Lung (tissue), 12 donors: ENCODE results near the gene GLDN. TPM values are rescaled to one million over a fixed set of nuclear protein-coding genes. Genes with fewer than 3 reads are reported as not detected.

Source experiments
- ATAC-seq: fragments of 200-7000 bp; cut with Tn5 transposase; one replicate; pipeline ENCODE4 v1.9.1; 2020; ENCODE audit warnings: moderate number of reproducible peaks; ENCODE audit not compliant: insufficient read depth, low FRiP score
- DNase-seq, 3 donors: peaks; one replicate each; pipeline ENCODE4 v3.0.0-alpha.2; 2013 to 2017
- H3K27ac ChIP-seq, 2 donors: one replicate each; pipeline ENCODE4 v1.5.1; 2013; ENCODE audit warnings: mild to moderate bottlenecking in 2 of 2, moderate library complexity in 2 of 2, control low read depth in 1 of 2, inconsistent platforms in 1 of 2, low read depth in 1 of 2, low read length in 1 of 2
- H3K27me3 ChIP-seq, 3 donors: one replicate each; pipeline ENCODE4 v1.5.1; 2013; ENCODE audit warnings: low read length in 2 of 3; ENCODE audit not compliant: control insufficient read depth in 3 of 3, insufficient read depth in 3 of 3
- H3K36me3 ChIP-seq, 4 donors: one replicate each; pipeline ENCODE4 v1.5.1; 2013; ENCODE audit warnings: low read length in 4 of 4, mild to moderate bottlenecking in 1 of 4, moderate library complexity in 1 of 4; ENCODE audit not compliant: control insufficient read depth in 4 of 4, insufficient read depth in 4 of 4
- H3K4me1 ChIP-seq, 5 donors: one replicate each; pipeline ENCODE4 v1.5.1; 2013; ENCODE audit warnings: low read length in 5 of 5, mild to moderate bottlenecking in 2 of 5, moderate library complexity in 1 of 5; ENCODE audit not compliant: control insufficient read depth in 5 of 5, insufficient read depth in 5 of 5
- H3K4me3 ChIP-seq: one replicate; pipeline ENCODE4 v1.5.1; 2013; ENCODE audit warnings: mild to moderate bottlenecking, control low read depth, moderate library complexity
- H3K9ac ChIP-seq, 2 donors: one replicate each; pipeline ENCODE4 v1.5.1; 2013; ENCODE audit warnings: low read length in 2 of 2, control low read depth in 1 of 2; ENCODE audit not compliant: insufficient read depth in 1 of 2
- H3K9me3 ChIP-seq, 4 donors: one replicate each; pipeline ENCODE4 v1.5.1; 2013; ENCODE audit warnings: low read length in 3 of 4, mild to moderate bottlenecking in 1 of 4, moderate library complexity in 1 of 4; ENCODE audit not compliant: control insufficient read depth in 4 of 4, insufficient read depth in 3 of 4
- CTCF ChIP-seq: IDR thresholded peaks from 2 replicates; pipeline ENCODE4 v1.5.1; 2012; ENCODE audit warnings: mild to moderate bottlenecking; ENCODE audit errors: control extremely low read depth, extremely low read depth
- WGBS, 2 donors: extraction: QIAGEN DNeasy Blood & Tissue Kit; methylation state at CpG; one replicate each; pipeline ENCODE4 v1.1.7; 2013; 5-methylcytosine and 5-hydroxymethylcytosine counted together
- polyA plus RNA-seq, 2 donors: library from polyadenylated mRNA; stranded (reverse); fragments of 200-250 nt; gene quantifications; one replicate each; pipeline ENCODE4 v1.2.1, GENCODE V29; 2013
- total RNA-seq, 2 donors: library from RNA; depleted of rRNA in 1 of 2; stranded (reverse); fragments of >200 nt in 1 of 2; gene quantifications; one replicate each; pipeline ENCODE4 v1.2.1, GENCODE V29; 2014 to 2021
- donor health status: control.
- donor health status: control.
- donor health status: Bipolar disorder and iron deficiency.
- donor health status: healthy.
- donor health status: DM: yes; HTN: yes; CAD: no.

Gene GLDN
- total and polyA plus RNA-seq, 4 donors: 0.82 to 75.8 (median 8.4) TPM

GRCh38 chr15:51378406-51378805, 37.0 kb downstream of the GLDN start:
- Histone ChIP-seq H3K4me3 (no peak overlapping the region), H3K9ac (no peak overlapping the region), H3K36me3 (no peaks in the 10 kb centered on the region), H3K9me3 (no peaks in the 10 kb centered on the region), H3K27me3 (no peaks in the 10 kb centered on the region), H3K27ac (no peak overlapping the region), H3K4me1 (peaks cover 0 to 5% (median 0%) of the 10 kb centered on the region in 5 donors)
- no peak for ATAC-seq
- 71 to 73% methylated on average over 4 of the region's 4 CpGs for WGBS, 2 donors
- peak in 1 of 3 donors; percentile 61 for DNase-seq
- TF ChIP-seq CTCF: no peak

GRCh38 chr15:51379390-51379789, 37.9 kb downstream of the GLDN start:
- ATAC-seq (no peak), DNase-seq (no peak)
- H3K4me3 ChIP-seq: no peak overlapping the region
- peaks cover 0 to 5% (median 0%) of the 10 kb centered on the region in 5 donors for H3K4me1 ChIP-seq
- 69 to 86% methylated on average over 4 of the region's 4 CpGs for WGBS, 2 donors
- H3K27me3 ChIP-seq: no peaks in the 10 kb centered on the region
- no peak overlapping the region for H3K27ac ChIP-seq
- H3K9me3 ChIP-seq: no peaks in the 10 kb centered on the region
- no peak for TF ChIP-seq CTCF
- H3K9ac ChIP-seq: no peak overlapping the region
- no peaks in the 10 kb centered on the region for H3K36me3 ChIP-seq

GRCh38 chr15:51380999-51381806, 39.7 kb downstream of the GLDN start:
- Histone ChIP-seq H3K9me3 (no peaks in the 10 kb centered on the region), H3K4me1 (peaks cover 0 to 5% (median 0%) of the 10 kb centered on the region in 5 donors), H3K4me3 (no peak overlapping the region), H3K27ac (no peak overlapping the region), H3K27me3 (no peaks in the 10 kb centered on the region), H3K36me3 (no peaks in the 10 kb centered on the region), H3K9ac (no peak overlapping the region)
- 30 to 36% methylated on average over 14 of the region's 14 CpGs for WGBS, 2 donors
- DNase-seq (peak; percentile 64 to 79 (median 72)), ATAC-seq (peak; percentile 75)
- peak; percentile 88 for TF ChIP-seq CTCF

GRCh38 chr15:51382787-51383186, 41.3 kb downstream of the GLDN start:
- no peak for TF ChIP-seq CTCF
- no peak overlapping the region for H3K4me3 ChIP-seq
- WGBS, 2 donors: 24% methylated on average over 4 of the region's 4 CpGs
- DNase-seq (peak; percentile 48 to 61 (median 57)), ATAC-seq (no peak)
- H3K27ac ChIP-seq: no peak overlapping the region
- no peaks in the 10 kb centered on the region for H3K36me3 ChIP-seq
- no peak overlapping the region for H3K9ac ChIP-seq
- H3K4me1 ChIP-seq: peaks cover 0 to 5% (median 0%) of the 10 kb centered on the region in 5 donors
- no peaks in the 10 kb centered on the region for H3K9me3 ChIP-seq
- no peaks in the 10 kb centered on the region for H3K27me3 ChIP-seq
